ENCODE data around the gene RAD51AP1.

DNA sequence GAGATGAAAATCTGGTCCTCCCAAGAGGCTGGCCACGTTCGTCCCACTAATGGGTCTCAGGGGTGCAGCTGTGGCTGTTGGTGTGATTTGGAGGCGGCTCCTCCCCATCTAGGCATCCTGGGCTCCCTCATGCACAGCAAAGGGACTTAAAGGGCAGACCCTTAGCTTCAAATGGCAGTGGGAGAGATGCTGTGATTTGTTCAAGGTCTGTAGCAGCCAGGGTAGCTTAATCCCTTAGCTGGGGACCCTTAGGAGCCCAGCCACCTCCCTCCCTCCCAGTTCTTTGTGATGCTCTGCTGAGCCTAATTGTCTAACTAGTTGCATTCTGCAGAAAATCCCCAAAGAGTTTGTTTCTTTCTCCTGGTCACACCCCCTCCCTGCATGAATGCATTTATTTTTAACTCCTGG lies 41.6 kb downstream of the RAD51AP1 start:
- TF ChIP-seq, protein P1, sequence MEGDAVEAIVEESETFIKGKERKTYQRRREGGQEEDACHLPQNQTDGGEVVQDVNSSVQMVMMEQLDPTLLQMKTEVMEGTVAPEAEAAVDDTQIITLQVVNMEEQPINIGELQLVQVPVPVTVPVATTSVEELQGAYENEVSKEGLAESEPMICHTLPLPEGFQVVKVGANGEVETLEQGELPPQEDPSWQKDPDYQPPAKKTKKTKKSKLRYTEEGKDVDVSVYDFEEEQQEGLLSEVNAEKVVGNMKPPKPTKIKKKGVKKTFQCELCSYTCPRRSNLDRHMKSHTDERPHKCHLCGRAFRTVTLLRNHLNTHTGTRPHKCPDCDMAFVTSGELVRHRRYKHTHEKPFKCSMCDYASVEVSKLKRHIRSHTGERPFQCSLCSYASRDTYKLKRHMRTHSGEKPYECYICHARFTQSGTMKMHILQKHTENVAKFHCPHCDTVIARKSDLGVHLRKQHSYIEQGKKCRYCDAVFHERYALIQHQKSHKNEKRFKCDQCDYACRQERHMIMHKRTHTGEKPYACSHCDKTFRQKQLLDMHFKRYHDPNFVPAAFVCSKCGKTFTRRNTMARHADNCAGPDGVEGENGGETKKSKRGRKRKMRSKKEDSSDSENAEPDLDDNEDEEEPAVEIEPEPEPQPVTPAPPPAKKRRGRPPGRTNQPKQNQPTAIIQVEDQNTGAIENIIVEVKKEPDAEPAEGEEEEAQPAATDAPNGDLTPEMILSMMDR (IDR thresholded peaks at IDR 0.05 in 4 of 5, conservative IDR thresholded peaks at IDR 0.05 in 1 of 5): no peak
- no peak for TF ChIP-seq POLR2A (IDR thresholded peaks at IDR 0.05)

All from gastrocnemius medialis (tissue), 4 donors.